H54 (cell line): ENCODE results near the gene PANX3.
A peak's percentile ranks its signal among the peaks of the same experiment; 100 is the strongest.

Experiments used
- DNase-seq: peaks from one replicate; pipeline ENCODE4 v3.0.0; 2011; ENCODE audit warnings: low spot score, mixed read lengths; ENCODE audit not compliant: insufficient read length
- FAIRE-seq: peaks from 3 replicates; lab custom pipeline; 2011; peaks lifted over from hg19 to GRCh38; lab: Jason Lieb, UNC
- POLR2A ChIP-seq: IDR thresholded peaks from 2 replicates; pipeline ENCODE4 v1.6.1; 2011; ENCODE audit warnings: low read depth, mild to moderate bottlenecking, low read length

Gene PANX3

DNA sequence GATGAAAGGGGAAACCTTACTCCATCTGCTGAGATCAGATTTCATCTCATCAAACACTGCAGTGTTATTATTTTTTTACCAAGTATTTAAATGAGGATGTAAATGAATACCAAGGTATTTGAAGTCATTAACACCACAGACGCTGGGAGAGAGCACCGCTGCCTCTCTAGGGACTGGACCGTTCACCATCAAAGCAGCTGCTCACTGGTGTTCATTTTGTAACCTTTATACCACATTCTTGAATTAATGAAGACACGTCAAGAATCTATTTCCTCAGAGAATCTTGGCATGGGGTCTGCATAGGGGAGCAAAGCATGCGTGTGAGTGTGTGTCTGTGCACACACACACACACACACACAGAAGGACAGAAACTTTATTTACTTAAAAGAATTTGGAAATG, 46.7 kb downstream of the PANX3 start:
- FAIRE-seq, result no peak
- no peak for DNase-seq
- TF ChIP-seq POLR2A, result no peak

DNA sequence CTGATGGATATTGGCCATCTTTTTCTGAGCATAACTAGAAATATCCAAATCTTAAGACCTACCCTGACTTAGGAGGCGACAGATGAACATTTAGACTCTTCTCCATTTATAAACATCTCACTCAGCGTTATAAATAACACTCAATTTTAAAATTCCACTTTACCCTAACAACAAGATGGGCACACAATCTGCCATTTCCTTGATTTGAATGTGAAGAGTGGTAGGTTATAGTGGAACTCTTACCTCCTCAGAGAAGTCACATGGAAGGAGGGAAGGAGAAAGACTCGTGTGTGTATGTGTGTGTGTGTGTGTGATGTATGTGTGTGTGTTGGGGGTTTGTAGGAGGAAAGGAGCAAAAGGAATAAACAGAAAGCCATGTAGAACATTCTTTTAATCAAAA, 47.3 kb downstream of the PANX3 start:
- TF ChIP-seq POLR2A, result no peak
- DNase-seq (no peak), FAIRE-seq (no peak)

DNA sequence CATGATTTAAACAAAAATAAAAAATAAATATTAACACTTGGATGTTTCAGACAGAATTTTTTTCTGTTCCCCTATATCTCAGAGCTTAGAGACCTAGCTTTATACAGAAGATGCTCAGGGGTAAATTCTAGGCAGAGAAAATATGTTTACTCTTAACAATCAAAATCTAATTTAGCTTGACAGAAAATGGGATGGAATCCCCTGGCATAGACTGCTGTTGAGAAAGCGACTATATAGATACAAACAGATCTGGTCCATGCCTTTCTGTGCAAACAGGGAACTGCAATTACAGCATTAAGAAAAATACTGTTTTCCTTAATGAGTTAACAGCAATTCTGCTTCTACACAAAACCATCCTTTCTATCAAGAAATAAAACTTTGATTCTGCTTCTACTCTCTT, 47.8 kb downstream of the PANX3 start:
- DNase-seq, result no peak
- FAIRE-seq, result no peak
- TF ChIP-seq POLR2A, result no peak

DNA sequence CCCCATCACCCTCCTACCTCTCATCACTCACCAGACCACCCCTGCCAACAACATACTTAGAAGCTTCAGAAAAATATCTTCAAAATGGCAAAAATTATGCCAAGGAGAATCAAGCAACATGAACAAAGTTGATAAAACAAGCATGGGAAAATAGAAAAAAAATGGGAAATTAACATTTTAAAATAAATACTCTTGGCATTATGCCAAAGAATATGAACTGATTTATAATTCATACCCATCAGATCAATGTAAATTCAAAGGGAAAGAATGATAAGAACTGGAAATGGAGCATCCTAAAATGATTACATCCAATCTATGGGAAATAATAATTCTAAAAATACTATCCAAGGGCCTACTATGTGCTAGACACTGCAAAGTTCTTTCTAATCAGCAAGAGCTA, 50.3 kb downstream of the PANX3 start:
- no peak for FAIRE-seq
- TF ChIP-seq POLR2A, result no peak
- no peak for DNase-seq

DNA sequence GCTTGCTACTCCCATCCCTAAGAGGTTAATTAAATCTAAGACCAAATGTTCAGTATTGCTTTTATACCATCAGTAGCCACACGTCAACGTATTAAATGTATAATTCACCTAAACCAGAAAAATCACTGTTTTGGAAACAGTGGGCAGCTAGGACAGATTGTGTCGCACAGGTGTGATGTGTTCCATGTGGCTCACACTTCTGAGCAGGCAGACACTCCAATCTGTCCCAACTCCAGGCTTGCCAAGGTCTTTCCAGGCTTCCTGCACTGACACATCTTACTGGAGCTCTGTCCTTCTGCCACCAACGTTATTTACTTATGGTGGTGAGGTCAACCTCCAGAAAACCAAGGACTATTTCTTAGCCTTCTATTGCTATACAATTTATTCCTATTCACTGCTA, 50.9 kb downstream of the PANX3 start:
- DNase-seq (no peak), FAIRE-seq (no peak)
- no peak for TF ChIP-seq POLR2A

DNA sequence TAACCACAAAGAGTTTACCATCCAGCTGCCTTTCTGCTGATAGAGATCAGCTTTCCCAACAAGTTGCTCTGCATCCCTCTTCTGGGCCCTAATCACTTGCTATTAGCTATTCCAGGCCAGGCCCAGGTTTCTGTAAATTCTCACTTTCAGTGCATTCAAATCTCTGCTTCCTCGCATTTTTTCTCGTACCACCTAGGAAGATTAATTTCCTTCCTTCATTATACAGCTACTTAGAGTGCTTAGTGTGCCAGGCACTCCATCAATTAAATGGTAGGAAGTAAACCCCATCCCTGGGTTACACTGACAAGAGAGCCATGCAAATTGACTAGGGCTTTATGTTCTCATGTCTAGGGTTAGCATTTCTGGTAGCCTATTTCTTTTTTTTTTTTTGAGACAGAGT, 52.6 kb downstream of the PANX3 start:
- TF ChIP-seq POLR2A, result no peak
- no peak for FAIRE-seq
- no peak for DNase-seq

DNA sequence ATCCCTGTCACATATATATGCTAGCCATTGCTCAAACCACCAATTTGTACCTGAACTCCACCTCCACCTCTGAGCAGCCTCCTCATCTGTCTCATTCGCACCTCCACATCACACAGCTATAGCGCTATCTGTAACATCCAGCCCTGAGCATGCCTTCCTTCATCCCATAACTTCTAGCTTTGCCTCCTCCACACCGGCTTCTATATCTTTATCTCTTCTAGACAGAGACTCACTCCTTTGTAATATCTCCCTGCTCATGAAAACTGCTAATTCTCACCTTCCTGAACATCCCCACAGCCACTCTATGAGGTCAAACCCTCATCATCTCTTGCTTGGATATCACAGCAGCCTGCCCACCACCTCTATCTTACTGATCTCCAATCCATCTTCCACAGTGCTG, 56.4 kb downstream of the PANX3 start:
- TF ChIP-seq POLR2A, result no peak
- FAIRE-seq (no peak), DNase-seq (no peak)

DNA sequence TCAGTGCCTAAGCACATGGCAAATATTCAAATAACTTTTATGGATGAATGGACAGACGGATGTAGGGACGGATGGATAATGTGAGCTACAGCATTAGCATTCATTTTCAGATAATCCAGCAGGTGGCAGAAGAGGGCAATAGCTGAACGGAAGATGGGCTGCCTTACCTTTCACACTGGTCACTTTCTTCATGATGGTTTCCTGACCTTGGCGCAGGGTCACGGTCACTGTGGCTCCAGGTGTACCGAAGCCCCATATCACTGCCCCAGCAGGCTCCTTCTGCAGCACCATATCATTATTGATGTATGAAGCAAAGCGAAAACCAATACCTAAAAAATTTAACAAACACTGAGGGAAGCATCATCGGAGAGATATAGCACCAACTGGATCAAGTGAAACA, 58.0 kb downstream of the PANX3 start:
- TF ChIP-seq POLR2A, result no peak
- FAIRE-seq (peak; percentile 86), DNase-seq (no peak)
